ENCODE data around the gene OLFM4.

DNA sequence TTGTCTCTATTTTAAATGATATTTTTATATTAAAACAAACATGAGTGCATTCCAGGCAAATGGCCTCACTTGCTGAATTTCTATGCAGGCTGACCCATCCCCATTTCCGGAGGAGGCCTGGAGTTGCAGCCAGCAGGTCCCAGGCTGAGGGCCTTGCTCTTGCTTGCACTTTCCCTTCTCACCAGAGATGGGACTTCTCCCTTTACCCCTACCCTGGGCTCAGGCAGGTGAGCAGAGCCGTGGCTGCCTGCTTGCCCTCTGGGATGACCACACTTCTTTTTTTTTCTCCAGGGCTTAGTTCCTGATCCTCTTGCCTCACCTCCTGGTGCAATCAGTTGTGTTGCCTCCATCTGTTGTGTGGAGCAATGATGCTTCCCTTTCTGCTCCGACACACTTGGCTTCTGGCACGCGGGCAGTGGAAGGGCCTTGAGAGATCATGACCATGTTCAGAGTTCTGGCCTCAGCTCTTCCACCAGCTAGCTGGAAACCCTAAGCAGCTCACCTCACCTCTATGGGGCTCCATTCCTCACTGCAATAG lies 11.1 kb upstream of the OLFM4 start:
- TF ChIP-seq, protein P1, sequence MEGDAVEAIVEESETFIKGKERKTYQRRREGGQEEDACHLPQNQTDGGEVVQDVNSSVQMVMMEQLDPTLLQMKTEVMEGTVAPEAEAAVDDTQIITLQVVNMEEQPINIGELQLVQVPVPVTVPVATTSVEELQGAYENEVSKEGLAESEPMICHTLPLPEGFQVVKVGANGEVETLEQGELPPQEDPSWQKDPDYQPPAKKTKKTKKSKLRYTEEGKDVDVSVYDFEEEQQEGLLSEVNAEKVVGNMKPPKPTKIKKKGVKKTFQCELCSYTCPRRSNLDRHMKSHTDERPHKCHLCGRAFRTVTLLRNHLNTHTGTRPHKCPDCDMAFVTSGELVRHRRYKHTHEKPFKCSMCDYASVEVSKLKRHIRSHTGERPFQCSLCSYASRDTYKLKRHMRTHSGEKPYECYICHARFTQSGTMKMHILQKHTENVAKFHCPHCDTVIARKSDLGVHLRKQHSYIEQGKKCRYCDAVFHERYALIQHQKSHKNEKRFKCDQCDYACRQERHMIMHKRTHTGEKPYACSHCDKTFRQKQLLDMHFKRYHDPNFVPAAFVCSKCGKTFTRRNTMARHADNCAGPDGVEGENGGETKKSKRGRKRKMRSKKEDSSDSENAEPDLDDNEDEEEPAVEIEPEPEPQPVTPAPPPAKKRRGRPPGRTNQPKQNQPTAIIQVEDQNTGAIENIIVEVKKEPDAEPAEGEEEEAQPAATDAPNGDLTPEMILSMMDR (IDR thresholded peaks at IDR 0.05) = no peak
- no peak for TF ChIP-seq POLR2AphosphoS5 (IDR thresholded peaks at IDR 0.05; ENCODE audit: low read depth, low read length)
